GM19463 (cell line): ENCODE data around the gene PCBP3.

Experiments used
- ATAC-seq: cut with Tn5 transposase; IDR thresholded peaks from one replicate; pipeline ENCODE4 v1.9.1; 2021; ENCODE audit warnings: mild to moderate bottlenecking, moderate library complexity; ENCODE audit not compliant: unreplicated experiment

The PCBP3 gene

DNA sequence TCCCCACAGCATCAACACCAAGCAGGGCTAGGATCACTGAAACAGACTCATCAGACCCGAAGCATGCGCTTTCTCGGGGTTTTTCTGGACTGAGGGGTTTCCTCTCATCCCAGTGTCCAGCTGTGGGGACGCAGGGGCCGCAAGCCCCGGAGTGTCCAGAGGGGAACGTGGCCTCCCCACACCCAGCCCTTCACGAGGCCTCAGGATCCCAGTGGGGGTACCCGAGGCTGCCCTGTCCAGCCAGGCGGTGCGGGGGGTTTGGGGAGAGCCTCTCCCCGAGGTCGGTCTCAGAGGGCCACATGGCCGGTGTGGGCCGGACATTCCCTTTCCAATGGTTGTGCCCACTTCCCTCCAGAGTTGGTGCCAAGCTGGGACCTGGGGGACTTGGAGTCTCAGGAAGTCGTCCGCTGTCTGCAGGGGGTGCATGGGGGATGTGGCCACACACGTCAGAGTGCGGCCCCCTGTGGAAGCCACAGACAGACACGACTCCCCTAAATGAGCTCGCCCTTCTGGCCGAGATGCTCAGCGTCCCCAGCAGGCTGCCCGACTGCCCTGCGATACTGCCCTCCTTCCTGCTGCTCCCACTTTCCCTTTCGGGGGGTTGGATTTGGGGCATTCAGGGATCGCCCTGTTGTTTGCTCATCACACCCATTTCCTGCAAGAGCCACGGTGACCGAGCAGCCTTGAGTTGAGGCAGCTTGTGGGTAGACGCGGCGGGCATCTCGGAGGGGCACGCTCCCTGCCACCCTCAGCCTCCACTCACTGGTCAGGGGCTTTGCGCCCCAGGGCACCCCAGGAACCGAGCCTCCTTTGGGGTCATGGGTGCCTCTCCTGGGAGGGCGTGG, 342.2 kb downstream of the PCBP3 start:
- ATAC-seq: no peak

DNA sequence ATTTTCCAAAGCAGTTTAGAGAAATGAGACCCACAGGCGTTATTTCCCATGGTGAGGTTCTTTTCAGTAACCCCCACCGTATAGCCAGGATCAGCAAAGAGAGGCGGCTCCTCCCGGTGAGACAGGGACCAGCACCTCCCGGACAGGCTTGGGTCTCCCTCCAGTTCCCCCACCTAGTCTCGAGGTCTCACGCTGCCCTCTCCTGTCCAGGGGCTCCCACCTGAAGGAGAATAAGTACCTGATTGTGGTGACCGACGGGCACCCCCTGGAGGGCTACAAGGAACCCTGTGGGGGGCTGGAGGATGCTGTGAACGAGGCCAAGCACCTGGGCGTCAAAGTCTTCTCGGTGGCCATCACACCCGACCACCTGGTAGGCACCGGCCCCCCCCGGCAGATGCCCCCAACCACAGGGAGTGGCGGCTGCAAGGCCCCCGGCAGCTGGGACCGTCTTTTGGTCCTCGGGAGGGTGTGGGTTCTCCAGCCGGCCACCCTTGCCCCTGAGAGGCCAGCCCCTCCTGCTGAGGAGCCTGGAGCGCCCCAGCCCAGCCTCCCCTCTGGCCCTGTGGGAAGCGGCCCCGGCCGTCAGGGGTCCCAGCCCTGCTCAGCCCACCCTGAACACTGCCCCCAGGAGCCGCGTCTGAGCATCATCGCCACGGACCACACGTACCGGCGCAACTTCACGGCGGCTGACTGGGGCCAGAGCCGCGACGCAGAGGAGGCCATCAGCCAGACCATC, 343.0 kb downstream of the PCBP3 start:
- ATAC-seq: no peak

DNA sequence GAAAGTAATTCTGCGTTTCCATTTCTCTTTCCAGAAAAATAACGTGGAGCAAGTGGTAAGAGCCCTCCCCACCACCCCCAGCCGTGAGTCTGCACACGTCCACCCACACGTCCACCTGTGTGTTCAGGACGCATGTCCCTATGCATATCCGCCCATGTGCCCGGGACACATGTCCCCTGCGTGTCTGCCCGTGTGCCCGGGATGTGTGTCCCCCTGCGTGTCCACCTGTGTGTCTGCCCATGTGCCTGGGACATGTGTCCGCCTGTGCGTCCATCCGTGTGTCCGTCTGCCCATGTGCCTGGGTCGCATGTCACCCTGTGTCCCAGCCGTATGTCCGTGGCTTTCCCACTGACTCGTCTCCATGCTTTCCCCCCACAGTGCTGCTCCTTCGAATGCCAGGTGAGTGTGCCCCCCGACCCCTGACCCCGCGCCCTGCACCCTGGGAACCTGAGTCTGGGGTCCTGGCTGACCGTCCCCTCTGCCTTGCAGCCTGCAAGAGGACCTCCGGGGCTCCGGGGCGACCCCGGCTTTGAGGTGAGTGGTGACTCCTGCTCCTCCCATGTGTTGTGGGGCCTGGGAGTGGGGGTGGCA, 343.7 kb downstream of the PCBP3 start:
- no peak for ATAC-seq

DNA sequence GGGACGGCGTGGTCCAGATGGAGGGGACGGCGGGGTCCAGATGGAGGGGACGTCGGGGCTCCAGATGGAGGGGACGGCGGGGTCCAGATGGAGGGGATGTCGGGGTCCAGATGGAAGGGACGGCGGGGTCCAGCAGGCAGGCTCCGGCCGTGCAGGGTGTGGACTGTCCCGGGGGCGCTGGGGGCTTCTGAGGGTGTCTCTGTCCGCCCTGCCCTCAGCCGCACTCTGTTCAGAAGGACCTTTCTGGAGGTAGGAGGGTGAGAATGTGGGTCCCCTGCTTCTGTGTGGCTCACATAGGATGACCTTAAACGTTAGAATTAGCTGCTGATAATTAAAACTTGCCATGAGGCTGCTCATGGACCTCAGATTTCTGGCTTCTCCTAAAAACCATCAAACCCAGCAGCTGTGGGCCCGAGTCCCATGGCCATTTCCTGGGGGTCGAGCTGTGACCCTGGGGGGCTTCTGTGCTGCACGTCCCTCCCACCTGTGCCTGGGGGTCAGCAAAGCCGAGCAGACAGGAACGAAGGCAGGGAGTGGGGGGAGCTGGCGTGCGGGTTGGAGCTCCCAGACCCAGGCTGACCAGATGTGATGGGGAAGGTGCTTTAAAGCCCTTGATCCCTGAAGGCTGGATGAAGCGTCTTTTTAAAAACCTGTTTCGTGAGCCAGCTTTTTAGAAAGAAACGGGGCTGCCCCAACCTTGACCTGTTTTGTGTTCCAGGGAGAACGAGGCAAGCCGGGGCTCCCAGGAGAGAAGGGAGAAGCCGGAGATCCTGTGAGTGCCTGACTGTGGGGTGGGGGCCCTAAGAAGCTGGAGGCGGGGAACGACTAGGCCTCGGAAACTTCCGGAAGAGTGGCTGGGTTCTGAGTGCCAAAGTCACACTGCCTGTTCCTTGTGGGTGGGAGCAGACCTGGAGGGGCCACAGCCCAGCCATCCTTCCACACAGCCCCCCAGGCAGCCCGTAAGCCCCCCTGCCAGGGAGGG, 345.1 kb downstream of the PCBP3 start:
- ATAC-seq: no peak

GRCh38 chr21:45989355-45990048, 346.0 kb downstream of the PCBP3 start:
- no peak for ATAC-seq

DNA sequence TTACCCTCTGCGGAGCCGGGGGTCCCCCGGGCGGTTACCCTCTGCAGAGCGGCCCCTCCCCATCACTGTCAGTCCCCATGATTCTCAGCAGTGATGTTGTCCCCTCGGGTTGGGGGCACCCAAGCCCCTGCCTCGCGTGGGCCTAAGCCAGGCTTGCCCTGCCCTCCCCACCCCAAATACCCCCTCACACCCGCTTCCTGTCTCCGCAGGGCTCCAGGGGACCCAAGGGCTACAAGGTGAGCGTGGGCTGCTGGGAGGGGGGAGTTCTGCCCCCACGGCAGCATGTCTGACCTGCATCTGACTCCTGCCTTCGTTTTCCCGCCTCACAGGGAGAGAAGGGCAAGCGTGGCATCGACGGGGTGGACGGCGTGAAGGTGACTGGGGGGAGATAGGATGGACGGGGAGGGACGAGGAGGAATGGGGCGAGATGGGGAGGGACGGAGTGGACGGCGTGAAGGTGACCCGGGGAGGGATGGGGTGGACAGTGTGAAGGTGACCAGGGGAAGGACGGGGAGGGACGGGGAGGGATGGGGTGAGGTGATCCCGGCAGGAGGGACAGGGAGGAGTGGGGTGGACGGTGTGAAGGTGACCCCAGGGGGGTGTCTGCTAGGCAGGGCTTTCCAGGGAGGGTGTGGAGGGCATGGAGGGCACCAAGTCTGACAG, 346.7 kb downstream of the PCBP3 start:
- ATAC-seq: no peak

- no peak for ATAC-seq
These were observed 347.4 kb downstream of the PCBP3 start for GRCh38 chr21:45990741-45991605.

DNA sequence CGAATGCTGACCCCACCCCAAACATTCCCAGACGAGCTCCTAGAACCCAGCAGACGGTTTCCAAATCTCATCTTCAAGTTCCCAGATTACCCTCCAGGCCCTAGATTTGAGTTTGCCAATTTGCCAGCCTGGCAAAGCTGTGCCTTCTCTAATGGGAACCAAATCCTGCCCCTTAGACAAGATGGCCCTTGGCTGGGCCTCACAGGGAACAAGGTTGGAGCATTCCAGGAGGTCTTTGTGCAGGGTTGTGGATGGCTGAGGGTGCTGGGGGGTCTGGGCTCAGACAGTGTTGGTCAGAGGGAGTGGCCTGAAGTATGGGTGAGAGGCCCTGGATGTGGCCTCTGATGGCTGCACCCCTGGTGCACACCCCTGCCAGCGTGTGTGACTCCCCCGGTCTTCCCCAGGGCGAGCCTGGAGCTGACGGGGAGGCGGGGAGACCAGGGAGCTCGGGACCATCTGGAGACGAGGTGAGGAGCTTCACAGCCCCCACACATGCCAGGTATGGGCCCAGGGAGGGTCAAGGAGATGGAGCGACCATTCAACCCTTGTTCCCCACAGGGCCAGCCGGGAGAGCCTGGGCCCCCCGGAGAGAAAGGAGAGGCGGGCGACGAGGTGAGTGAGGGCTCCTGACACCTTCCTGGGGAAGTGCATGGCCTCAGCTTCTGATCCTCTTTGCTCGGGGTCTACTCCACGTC, 348.2 kb downstream of the PCBP3 start:
- no peak for ATAC-seq
